Coronary artery (tissue), 2 donors: Measurements from ENCODE around the gene C3orf62.

ENCODE experiments used
- DNase-seq: peaks from one replicate; pipeline ENCODE4 v3.0.0-alpha.2; 2017; ENCODE audit warnings: low spot score
- H3K27ac ChIP-seq, 2 donors: fragments of 200-600 bp; sonication (generic); one replicate each; pipeline ENCODE4 v1.5.1; 2016 to 2019
- H3K4me3 ChIP-seq: fragments of 200-600 bp; sonication (generic); 2 replicates; pipeline ENCODE4 v1.5.1; 2016; ENCODE audit warnings: mild to moderate bottlenecking, moderate library complexity
- CTCF ChIP-seq: fragments of 200-600 bp; sonication (generic); IDR thresholded peaks from one replicate; pipeline ENCODE4 v1.5.1; 2019; ENCODE audit warnings: antibody characterized with exemption

The C3orf62 gene

GRCh38 chr3:49305608-49306007 is 28.6 kb upstream of the C3orf62 start:
- no peak overlapping the region for H3K27ac ChIP-seq
- no peak for TF ChIP-seq CTCF
- no peak overlapping the region for H3K4me3 ChIP-seq
- no peak for DNase-seq

GRCh38 chr3:49302613-49303012 is 25.6 kb upstream of the C3orf62 start:
- Histone ChIP-seq H3K27ac (no peak overlapping the region), H3K4me3 (no peak overlapping the region)
- no peak for DNase-seq
- no peak for TF ChIP-seq CTCF

- DNase-seq, result no peak
- TF ChIP-seq CTCF, result no peak
- no peak overlapping the region for H3K27ac ChIP-seq
- no peak overlapping the region for H3K4me3 ChIP-seq
Observed at GRCh38 chr3:49300595-49300994, 23.6 kb upstream of the C3orf62 start.

- Histone ChIP-seq H3K4me3 (no peak overlapping the region), H3K27ac (no peak overlapping the region)
- no peak for DNase-seq
- no peak for TF ChIP-seq CTCF
Observed at GRCh38 chr3:49298511-49298910, 21.5 kb upstream of the C3orf62 start.

- Histone ChIP-seq H3K27ac (peak overlapping the region; percentile 62 to 84), H3K4me3 (no peak overlapping the region)
- no peak for TF ChIP-seq CTCF
- DNase-seq, result no peak
Observed at GRCh38 chr3:49296781-49297411, 19.9 kb upstream of the C3orf62 start.

- Histone ChIP-seq H3K27ac (no peak overlapping the region), H3K4me3 (no peak overlapping the region)
- no peak for DNase-seq
- TF ChIP-seq CTCF, result peak; percentile 8
Observed at GRCh38 chr3:49295489-49296058, 18.5 kb upstream of the C3orf62 start.

- TF ChIP-seq CTCF, result no peak
- H3K27ac ChIP-seq, result peak overlapping the region in 1 of 2 donors; percentile 3
- H3K4me3 ChIP-seq, result no peak overlapping the region
- DNase-seq, result no peak
Observed at GRCh38 chr3:49294343-49294742, 17.3 kb upstream of the C3orf62 start.
